ENCODE measurements around the gene CERS2.
"Not testable (repeated sequence)": the region's sequence is repeated elsewhere in the genome, so short reads cannot be mapped to it uniquely, and the experiment has no call there.

CERS2 gene

DNA sequence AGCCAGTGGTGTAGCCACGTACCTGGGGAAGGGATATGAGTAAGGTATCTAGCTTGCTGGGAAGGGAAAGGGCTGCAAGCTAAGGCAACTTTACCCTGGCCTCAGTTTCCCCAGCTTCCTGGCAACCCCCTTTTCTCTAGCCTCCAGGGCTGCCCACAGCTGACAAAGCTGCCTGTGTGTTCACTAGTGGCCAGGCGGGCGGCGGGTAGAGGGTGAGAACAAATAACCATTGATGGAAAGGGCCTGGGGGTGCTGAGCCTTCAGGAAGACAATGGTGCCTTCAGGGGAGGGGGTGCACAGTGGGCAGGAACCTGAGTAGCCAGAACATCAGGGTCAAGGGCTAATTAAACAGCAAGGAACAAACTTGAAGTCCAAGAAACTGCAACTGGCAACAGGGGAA is 6.1 kb downstream of the CERS2 start:
- no peak for FAIRE-seq

DNA sequence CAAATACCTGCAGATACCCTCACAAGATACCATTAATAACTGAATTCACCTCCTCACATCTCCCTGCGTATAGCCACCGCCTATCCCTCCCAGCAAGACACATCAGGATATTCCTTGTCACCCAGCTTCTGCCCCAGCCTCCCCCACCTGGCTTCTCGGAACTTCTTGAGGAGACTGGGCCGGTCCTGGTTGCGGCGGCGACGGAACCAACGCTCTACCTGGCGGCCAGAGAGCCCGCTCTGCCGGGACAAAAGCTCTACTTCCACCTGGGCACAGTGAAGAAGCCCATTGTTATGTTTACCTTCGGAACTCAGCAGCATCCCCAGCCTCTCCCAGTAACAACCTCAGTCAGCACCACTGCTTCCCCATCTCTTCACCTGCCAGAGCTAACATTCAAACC is 6.7 kb downstream of the CERS2 start:
- FAIRE-seq: no peak

DNA sequence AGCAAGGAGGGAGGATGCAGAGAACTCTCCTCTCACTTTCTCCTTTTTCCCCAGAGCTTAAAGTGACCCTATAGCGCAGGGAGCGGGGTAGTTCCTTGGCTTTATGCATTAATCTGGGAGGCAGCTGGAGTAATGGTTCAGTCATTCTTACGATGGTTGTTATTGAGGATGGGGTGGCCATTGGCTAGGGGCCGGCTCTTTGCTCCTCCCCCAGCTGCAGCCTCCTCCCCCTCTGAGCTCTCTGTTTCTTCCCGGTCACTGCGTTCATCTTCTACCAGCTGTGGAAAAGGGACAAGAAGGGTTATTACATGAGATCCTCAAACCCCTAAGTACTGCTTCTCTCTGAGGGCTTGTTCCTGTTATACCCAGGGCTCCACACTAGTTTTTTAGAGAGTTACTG is 8.6 kb downstream of the CERS2 start:
- FAIRE-seq: no peak

- FAIRE-seq: no peak
Measured at GRCh38 chr1:150965605-150966004, 9.0 kb downstream of the CERS2 start.

- FAIRE-seq: no peak
Measured at GRCh38 chr1:150964164-150964489, 10.5 kb downstream of the CERS2 start.

- no peak for FAIRE-seq
Measured at GRCh38 chr1:150963321-150964163, 11.1 kb downstream of the CERS2 start.

DNA sequence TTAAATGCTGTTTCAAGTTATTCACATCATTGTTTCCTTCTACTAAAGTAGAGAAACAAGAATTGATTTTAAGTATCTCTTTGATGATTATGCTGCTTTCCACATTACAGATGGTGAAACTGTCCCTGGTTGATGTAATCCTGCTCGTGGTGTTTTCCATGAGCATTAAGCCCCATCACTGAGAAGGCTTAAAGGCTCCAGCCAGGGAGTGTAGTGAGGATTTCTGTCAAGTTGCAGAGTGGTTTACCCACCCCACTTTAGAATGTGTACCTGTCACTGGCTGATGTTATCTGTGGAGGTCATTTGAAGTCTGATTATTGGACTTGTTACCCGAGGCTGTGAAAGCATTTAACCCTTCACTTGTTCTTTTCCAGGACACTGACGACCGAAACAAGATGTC is 12.9 kb downstream of the CERS2 start:
- peak; percentile 45 for FAIRE-seq

DNA sequence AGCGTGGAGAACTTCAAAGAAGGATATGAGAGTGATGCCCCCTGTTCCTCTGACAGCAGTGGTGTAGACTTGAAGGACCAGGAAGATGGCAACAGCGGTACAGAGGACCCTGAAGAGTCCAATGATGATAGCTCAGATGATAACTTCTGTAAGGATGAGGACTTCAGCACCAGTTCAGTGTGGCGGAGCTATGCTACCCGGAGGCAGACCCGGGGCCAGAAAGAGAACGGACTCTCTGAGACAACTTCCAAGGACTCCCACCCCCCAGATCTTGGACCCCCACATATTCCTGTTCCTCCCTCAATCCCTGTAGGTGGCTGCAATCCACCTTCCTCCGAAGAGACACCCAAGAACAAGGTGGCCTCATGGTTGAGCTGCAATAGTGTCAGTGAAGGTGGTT is 14.0 kb downstream of the CERS2 start:
- no peak for FAIRE-seq

GRCh38 chr1:150957666-150958065 is 17.0 kb downstream of the CERS2 start:
- FAIRE-seq: no peak

GRCh38 chr1:150955280-150955679 is 19.4 kb downstream of the CERS2 start:
- no peak for FAIRE-seq

DNA sequence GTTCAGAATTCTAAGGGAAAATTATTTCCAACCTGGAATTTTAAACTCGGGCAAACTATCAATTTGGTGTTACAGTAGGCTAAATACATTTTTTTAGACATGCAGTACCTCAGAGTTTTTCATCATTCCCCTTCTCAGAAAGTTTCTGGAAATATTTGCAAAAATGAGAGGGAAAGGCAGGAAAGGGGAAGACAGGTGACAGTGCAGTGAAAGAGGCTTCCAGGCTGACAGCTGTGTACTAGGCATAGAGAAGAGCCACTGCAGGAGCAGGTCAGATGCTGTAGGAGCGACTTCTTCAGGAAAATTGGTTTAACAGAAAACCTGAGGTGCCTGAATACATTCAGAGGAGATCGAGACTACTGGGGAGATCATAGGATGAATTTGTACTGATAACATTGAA is 19.9 kb downstream of the CERS2 start:
- FAIRE-seq: no peak

GRCh38 chr1:150944856-150945255 is 29.8 kb downstream of the CERS2 start:
- no peak for FAIRE-seq

- no peak for FAIRE-seq
Measured at GRCh38 chr1:150931773-150932172, 42.9 kb downstream of the CERS2 start.

- FAIRE-seq: not testable (repeated sequence)
Measured at GRCh38 chr1:150928775-150929174, 45.9 kb downstream of the CERS2 start.

DNA sequence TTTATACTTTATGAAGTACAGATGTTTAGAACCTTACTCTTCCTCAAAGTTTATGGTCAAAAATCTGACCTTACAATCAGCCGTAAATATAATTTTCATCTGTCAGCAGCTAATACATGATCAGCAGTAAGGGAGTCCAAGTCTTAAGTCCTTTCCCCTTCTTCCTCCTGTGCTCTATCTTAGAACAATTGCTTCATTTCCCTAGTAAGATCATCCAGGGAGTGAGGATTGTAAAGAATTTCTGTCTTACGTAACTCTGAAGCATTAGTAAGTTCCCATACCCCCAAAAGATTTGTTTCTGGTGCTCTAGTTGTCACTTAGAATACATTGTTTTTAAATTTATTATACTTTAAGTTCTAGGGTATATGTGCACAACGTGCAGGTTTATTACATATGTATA is 46.3 kb downstream of the CERS2 start:
- FAIRE-seq: no peak

GRCh38 chr1:150927624-150928023 is 47.0 kb downstream of the CERS2 start:
- no peak for FAIRE-seq

- FAIRE-seq: peak; percentile 98
Measured at GRCh38 chr1:150926097-150926741, 48.4 kb downstream of the CERS2 start, which contains the start of gene SETDB1. SETDB1 (plus strand) TSS chr1:150926363; CDS start chr1:150927715, 1,352 bp downstream.

DNA sequence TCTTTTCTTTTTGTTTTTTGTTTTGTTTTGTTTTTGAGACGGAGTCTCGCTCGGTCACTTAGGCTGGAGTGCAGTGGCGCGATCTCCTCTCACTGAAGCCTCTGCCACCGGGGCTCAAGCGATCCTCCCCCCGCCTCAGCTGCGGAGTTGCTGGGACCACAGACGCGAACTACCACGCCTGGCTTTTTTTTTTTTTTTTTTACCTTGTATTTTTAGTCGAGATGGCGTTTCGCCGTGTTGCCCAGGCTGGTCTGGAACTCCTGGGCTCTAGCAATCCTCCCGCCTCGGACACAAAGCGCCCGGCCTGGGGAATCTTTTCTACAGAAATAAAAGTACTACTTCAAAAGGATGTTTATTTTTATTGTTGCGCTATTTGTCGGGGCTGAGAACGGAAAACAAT is 49.6 kb downstream of the CERS2 start:
- no peak for FAIRE-seq

- FAIRE-seq: peak; percentile 37
Measured at GRCh38 chr1:150922519-150922975, 52.1 kb downstream of the CERS2 start.

- FAIRE-seq: no peak
Measured at GRCh38 chr1:150917387-150917786, 57.2 kb downstream of the CERS2 start.

Data from G401.6 (cell line).